ENCODE data around the gene ADARB2.

The ADARB2 gene

DNA sequence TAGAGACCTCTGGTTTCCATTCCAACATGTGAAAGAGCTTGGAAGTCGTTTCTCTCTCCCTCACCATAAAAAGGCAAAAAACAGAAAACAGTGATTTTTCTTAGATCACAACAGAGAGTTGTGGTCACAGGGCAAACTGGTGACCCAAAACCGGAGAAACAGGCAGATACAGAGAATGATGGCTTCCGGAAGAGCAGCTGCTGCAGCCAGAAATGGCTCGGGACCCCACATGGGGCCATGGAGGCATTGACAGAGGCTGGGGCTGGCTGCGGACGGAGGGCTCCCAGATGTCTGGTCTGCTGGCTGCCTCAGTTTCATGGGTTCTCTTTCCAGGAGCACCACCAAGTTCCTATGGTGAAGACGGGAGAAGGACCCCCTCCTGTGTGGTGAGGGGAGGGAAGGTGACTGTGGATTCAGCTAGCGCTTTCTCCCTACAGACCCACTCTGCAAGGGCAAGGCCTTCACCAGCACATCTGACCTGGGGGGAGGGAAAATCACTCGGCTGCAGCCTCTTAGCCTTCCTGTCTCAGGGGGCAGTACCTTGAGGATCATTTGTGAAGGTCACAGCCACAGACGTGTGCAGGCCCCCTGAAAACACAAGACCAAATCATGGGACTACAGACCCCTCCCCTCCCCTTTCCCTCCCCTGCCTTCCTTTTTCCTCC, 599.7 kb downstream of the ADARB2 start:
- peaks cover 4% of the 10 kb centered on the region for H3K36me3 ChIP-seq (ENCODE audit: control insufficient read depth, insufficient read depth, low read length, severe bottlenecking)
- peaks cover 14% of the 10 kb centered on the region for H3K9me3 ChIP-seq (ENCODE audit: control insufficient read depth, low read length)
- no peak overlapping the region for H3K4me3 ChIP-seq (ENCODE audit: low read length)
- no peak overlapping the region for H3K9ac ChIP-seq (ENCODE audit: low read length)
- DNase-seq (ENCODE audit: low read depth): no peak
- H3K27me3 ChIP-seq (replicated peaks; ENCODE audit: control insufficient read depth, insufficient read depth, low read length): no peaks in the 10 kb centered on the region
- H3K4me1 ChIP-seq (ENCODE audit: control insufficient read depth, insufficient read depth, low read length): no peaks in the 10 kb centered on the region

DNA sequence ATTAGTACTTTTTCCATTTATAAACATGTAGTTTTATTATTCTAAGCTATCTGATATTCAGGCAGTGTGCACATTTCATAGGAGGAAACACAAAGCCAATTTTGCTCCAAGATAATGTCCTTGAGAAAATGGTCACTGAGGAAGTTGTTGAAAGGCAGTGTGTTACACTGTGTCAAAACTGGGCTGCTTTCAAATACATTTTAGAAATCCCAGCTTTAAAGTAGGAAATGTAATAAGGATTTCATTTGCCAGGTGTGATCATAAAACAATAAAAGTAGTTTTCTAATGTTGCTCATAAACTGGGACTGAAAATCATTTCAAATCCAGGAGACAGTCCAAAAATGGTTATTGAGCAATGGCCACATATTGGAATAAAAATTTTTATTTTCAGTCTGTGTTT, 601.1 kb downstream of the ADARB2 start:
- Histone ChIP-seq H3K9ac (ENCODE audit: low read length) (no peak overlapping the region), H3K4me1 (ENCODE audit: control insufficient read depth, insufficient read depth, low read length) (no peaks in the 10 kb centered on the region), H3K9me3 (ENCODE audit: control insufficient read depth, low read length) (peaks cover 14% of the 10 kb centered on the region), H3K36me3 (ENCODE audit: control insufficient read depth, insufficient read depth, low read length, severe bottlenecking) (peaks cover 16% of the 10 kb centered on the region), H3K4me3 (ENCODE audit: low read length) (no peak overlapping the region), H3K27me3 (replicated peaks; ENCODE audit: control insufficient read depth, insufficient read depth, low read length) (no peaks in the 10 kb centered on the region)
- no peak for DNase-seq (ENCODE audit: low read depth)

DNA sequence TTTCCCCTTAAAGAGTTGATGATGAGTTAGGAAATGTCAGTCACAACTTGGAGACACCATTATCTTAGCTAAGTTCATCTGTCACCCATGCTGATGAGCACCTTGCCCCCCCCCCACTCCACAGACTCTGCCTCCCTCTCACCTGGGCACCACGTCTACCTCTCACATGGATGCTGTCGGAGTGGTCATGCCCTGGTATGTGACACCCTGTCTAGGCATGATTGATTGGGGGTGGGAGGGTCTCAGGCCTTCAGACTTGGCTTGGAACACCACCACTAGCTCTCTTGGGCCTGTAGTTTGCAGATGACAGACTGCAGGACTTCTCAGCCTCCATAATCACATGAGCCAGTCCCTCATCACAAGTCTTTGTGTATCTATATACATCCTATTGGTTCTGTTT, 603.2 kb downstream of the ADARB2 start:
- peaks cover 37% of the 10 kb centered on the region for H3K36me3 ChIP-seq (ENCODE audit: control insufficient read depth, insufficient read depth, low read length, severe bottlenecking)
- no peak for DNase-seq (ENCODE audit: low read depth)
- no peaks in the 10 kb centered on the region for H3K27me3 ChIP-seq (replicated peaks; ENCODE audit: control insufficient read depth, insufficient read depth, low read length)
- no peak overlapping the region for H3K9ac ChIP-seq (ENCODE audit: low read length)
- no peak overlapping the region for H3K4me3 ChIP-seq (ENCODE audit: low read length)
- H3K9me3 ChIP-seq (ENCODE audit: control insufficient read depth, low read length): peaks cover 11% of the 10 kb centered on the region
- H3K4me1 ChIP-seq (ENCODE audit: control insufficient read depth, insufficient read depth, low read length): no peaks in the 10 kb centered on the region

GRCh38 chr10:1133495-1134045, 603.8 kb downstream of the ADARB2 start:
- peaks cover 5% of the 10 kb centered on the region for H3K9me3 ChIP-seq (ENCODE audit: control insufficient read depth, low read length)
- H3K9ac ChIP-seq (ENCODE audit: low read length): no peak overlapping the region
- no peak for DNase-seq (ENCODE audit: low read depth)
- no peaks in the 10 kb centered on the region for H3K4me1 ChIP-seq (ENCODE audit: control insufficient read depth, insufficient read depth, low read length)
- H3K4me3 ChIP-seq (ENCODE audit: low read length): no peak overlapping the region
- H3K36me3 ChIP-seq (ENCODE audit: control insufficient read depth, insufficient read depth, low read length, severe bottlenecking): peaks cover 43% of the 10 kb centered on the region
- no peaks in the 10 kb centered on the region for H3K27me3 ChIP-seq (replicated peaks; ENCODE audit: control insufficient read depth, insufficient read depth, low read length)

GRCh38 chr10:1132584-1132983, 604.7 kb downstream of the ADARB2 start:
- Histone ChIP-seq H3K36me3 (ENCODE audit: control insufficient read depth, insufficient read depth, low read length, severe bottlenecking) (peaks cover 44% of the 10 kb centered on the region), H3K9me3 (ENCODE audit: control insufficient read depth, low read length) (no peaks in the 10 kb centered on the region), H3K9ac (ENCODE audit: low read length) (no peak overlapping the region), H3K27me3 (replicated peaks; ENCODE audit: control insufficient read depth, insufficient read depth, low read length) (no peaks in the 10 kb centered on the region), H3K4me3 (ENCODE audit: low read length) (no peak overlapping the region), H3K4me1 (ENCODE audit: control insufficient read depth, insufficient read depth, low read length) (no peaks in the 10 kb centered on the region)
- DNase-seq (ENCODE audit: low read depth): no peak

DNA sequence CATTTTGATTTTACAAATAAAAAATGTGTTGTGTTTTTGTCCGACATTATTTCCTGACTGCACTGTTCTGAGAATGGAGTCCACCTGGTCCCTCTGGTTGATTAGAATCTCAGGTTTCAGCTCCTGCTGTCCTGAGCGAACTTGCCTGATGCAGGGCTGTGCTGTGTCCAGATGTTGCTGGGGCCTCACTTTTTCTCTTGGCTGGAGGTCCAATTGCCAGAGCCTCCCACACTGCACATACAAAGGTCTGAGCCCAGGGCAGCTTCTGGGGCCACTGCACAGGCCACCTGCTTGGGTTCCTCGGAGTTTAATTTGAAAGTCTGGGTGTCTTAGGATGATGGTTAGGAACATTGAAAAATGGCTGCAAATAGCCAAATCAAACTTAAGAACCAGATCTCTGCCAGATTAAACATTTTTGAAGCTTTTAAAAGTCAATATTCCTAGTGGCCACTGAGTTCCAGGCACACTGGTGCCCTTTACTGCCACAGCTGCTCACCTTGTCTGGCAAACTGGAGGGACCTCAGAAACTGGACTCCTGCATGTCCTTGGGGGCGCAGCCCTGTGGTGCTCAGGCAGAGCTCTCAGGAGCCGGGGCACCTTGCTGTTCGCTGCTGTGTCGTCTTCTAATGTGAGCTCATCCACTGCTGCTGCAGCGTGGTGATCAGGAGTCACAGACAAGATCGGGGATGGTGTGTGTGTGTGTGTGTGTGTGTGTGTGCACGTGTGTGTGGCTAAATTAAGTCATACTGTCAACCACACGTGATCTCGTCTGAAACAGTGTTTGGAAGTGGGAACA, 606.1 kb downstream of the ADARB2 start:
- Histone ChIP-seq H3K27me3 (replicated peaks; ENCODE audit: control insufficient read depth, insufficient read depth, low read length) (no peaks in the 10 kb centered on the region), H3K9me3 (ENCODE audit: control insufficient read depth, low read length) (no peaks in the 10 kb centered on the region), H3K4me3 (ENCODE audit: low read length) (no peak overlapping the region), H3K4me1 (ENCODE audit: control insufficient read depth, insufficient read depth, low read length) (no peaks in the 10 kb centered on the region), H3K36me3 (ENCODE audit: control insufficient read depth, insufficient read depth, low read length, severe bottlenecking) (peaks cover 56% of the 10 kb centered on the region), H3K9ac (ENCODE audit: low read length) (no peak overlapping the region)
- no peak for DNase-seq (ENCODE audit: low read depth)

DNA sequence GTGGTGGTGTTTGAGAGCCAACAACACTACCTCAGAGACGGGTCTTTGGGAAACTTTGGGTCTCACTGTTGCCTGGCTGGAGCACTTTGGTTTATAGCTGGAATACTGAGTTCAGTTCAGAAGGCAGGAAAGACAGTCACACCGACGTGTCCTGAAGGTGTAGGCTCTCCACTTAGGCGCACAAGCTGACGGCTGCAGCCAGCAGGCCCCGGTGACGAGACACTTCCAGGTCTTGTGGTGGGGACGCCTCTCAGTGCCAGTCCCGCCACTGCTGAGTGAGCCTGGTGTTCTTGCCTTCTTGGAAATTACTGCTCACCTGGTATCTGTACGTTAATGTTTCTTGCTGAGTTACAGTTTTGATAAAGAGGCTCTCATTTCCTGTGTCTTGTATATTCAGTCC, 607.1 kb downstream of the ADARB2 start:
- no peaks in the 10 kb centered on the region for H3K4me1 ChIP-seq (ENCODE audit: control insufficient read depth, insufficient read depth, low read length)
- H3K9ac ChIP-seq (ENCODE audit: low read length): no peak overlapping the region
- no peaks in the 10 kb centered on the region for H3K27me3 ChIP-seq (replicated peaks; ENCODE audit: control insufficient read depth, insufficient read depth, low read length)
- DNase-seq (ENCODE audit: low read depth): no peak
- no peak overlapping the region for H3K4me3 ChIP-seq (ENCODE audit: low read length)
- no peaks in the 10 kb centered on the region for H3K9me3 ChIP-seq (ENCODE audit: control insufficient read depth, low read length)
- peaks cover 61% of the 10 kb centered on the region for H3K36me3 ChIP-seq (ENCODE audit: control insufficient read depth, insufficient read depth, low read length, severe bottlenecking)

DNA sequence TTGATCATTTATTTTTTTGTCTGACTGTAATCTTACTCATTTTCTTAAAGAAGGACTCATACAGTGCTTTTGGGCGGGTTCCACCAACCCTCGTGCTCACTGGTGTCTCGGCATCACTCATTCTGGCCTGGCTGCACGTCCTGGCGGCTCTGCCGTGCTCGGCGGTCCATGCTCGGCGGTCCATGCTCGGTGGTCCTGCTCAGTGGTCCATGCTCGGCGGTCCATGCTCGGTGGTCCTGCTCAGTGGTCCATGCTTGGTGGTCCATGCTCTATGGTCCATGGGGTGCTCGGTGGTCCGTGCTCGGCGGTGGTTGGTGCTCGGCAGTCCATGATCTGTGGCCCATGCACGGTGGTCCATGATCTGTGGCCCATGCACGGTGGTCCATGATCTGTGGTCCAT, 608.7 kb downstream of the ADARB2 start:
- H3K9ac ChIP-seq (ENCODE audit: low read length): no peak overlapping the region
- no peaks in the 10 kb centered on the region for H3K9me3 ChIP-seq (ENCODE audit: control insufficient read depth, low read length)
- H3K4me3 ChIP-seq (ENCODE audit: low read length): no peak overlapping the region
- no peaks in the 10 kb centered on the region for H3K4me1 ChIP-seq (ENCODE audit: control insufficient read depth, insufficient read depth, low read length)
- peaks cover 72% of the 10 kb centered on the region for H3K36me3 ChIP-seq (ENCODE audit: control insufficient read depth, insufficient read depth, low read length, severe bottlenecking)
- no peaks in the 10 kb centered on the region for H3K27me3 ChIP-seq (replicated peaks; ENCODE audit: control insufficient read depth, insufficient read depth, low read length)
- DNase-seq (ENCODE audit: low read depth): no peak

GRCh38 chr10:1128115-1128514, 609.2 kb downstream of the ADARB2 start:
- Histone ChIP-seq H3K9ac (ENCODE audit: low read length) (no peak overlapping the region), H3K4me3 (ENCODE audit: low read length) (no peak overlapping the region), H3K9me3 (ENCODE audit: control insufficient read depth, low read length) (no peaks in the 10 kb centered on the region), H3K36me3 (ENCODE audit: control insufficient read depth, insufficient read depth, low read length, severe bottlenecking) (peaks cover 72% of the 10 kb centered on the region), H3K4me1 (ENCODE audit: control insufficient read depth, insufficient read depth, low read length) (peaks cover 4% of the 10 kb centered on the region), H3K27me3 (replicated peaks; ENCODE audit: control insufficient read depth, insufficient read depth, low read length) (no peaks in the 10 kb centered on the region)
- no peak for DNase-seq (ENCODE audit: low read depth)

GRCh38 chr10:1127629-1128028, 609.7 kb downstream of the ADARB2 start:
- Histone ChIP-seq H3K4me3 (ENCODE audit: low read length) (no peak overlapping the region), H3K4me1 (ENCODE audit: control insufficient read depth, insufficient read depth, low read length) (peaks cover 7% of the 10 kb centered on the region), H3K27me3 (replicated peaks; ENCODE audit: control insufficient read depth, insufficient read depth, low read length) (no peaks in the 10 kb centered on the region), H3K9ac (ENCODE audit: low read length) (no peak overlapping the region), H3K9me3 (ENCODE audit: control insufficient read depth, low read length) (no peaks in the 10 kb centered on the region), H3K36me3 (ENCODE audit: control insufficient read depth, insufficient read depth, low read length, severe bottlenecking) (peaks cover 77% of the 10 kb centered on the region)
- DNase-seq (ENCODE audit: low read depth): no peak

Measured in adipocyte (in vitro differentiated cells).